ENCODE data around the gene CACNA1S.

The CACNA1S gene

GRCh38 chr1:201136355-201137023, 24.3 kb upstream of the CACNA1S start:
- H3K27ac ChIP-seq (ENCODE audit: low read depth, low read length, poor library complexity, severe bottlenecking), result no peak overlapping the region
- no peaks in the 10 kb centered on the region for H3K9me3 ChIP-seq (ENCODE audit: low read length)
- no peak overlapping the region for H2AFZ ChIP-seq (ENCODE audit: low read length)
- H3K36me3 ChIP-seq (ENCODE audit: insufficient read depth, low read length), result peaks cover 8% of the 10 kb centered on the region
- no peaks in the 10 kb centered on the region for H3K79me2 ChIP-seq (ENCODE audit: insufficient read depth, low read length)
- no peak overlapping the region for H3K4me3 ChIP-seq (ENCODE audit: low read depth, low read length, poor library complexity, severe bottlenecking)
- H3K9ac ChIP-seq (ENCODE audit: low read length), result no peak overlapping the region
- TF ChIP-seq EZH2 (IDR thresholded peaks at IDR 0.05; ENCODE audit: borderline replicate concordance, low read length) (no peak), CTCF (IDR thresholded peaks at IDR 0.05; ENCODE audit: low read length) (no peak)
- H3K27me3 ChIP-seq (ENCODE audit: insufficient read depth, low read length), result no peaks in the 10 kb centered on the region
- H3K4me2 ChIP-seq (ENCODE audit: low read length), result no peak overlapping the region
- H4K20me1 ChIP-seq (ENCODE audit: insufficient read depth, low read length), result no peaks in the 10 kb centered on the region
- H3F3A ChIP-seq (ENCODE audit: insufficient read depth, low read length), result no peaks in the 10 kb centered on the region
- no peaks in the 10 kb centered on the region for H3K4me1 ChIP-seq (ENCODE audit: insufficient read depth, low read length, severe bottlenecking)
- H3K9me2 ChIP-seq (ENCODE audit: low read depth, low read length), result no peaks in the 10 kb centered on the region

- no peaks in the 10 kb centered on the region for H3K9me2 ChIP-seq (ENCODE audit: low read depth, low read length)
- H3K9me3 ChIP-seq (ENCODE audit: low read length), result no peaks in the 10 kb centered on the region
- peaks cover 4% of the 10 kb centered on the region for H3K36me3 ChIP-seq (ENCODE audit: insufficient read depth, low read length)
- no peak overlapping the region for H2AFZ ChIP-seq (ENCODE audit: low read length)
- no peaks in the 10 kb centered on the region for H3K27me3 ChIP-seq (ENCODE audit: insufficient read depth, low read length)
- H3K27ac ChIP-seq (ENCODE audit: low read depth, low read length, poor library complexity, severe bottlenecking), result no peak overlapping the region
- H3F3A ChIP-seq (ENCODE audit: insufficient read depth, low read length), result no peaks in the 10 kb centered on the region
- no peak for TF ChIP-seq EZH2 (IDR thresholded peaks at IDR 0.05; ENCODE audit: borderline replicate concordance, low read length)
- TF ChIP-seq CTCF (IDR thresholded peaks at IDR 0.05; ENCODE audit: low read length), result no peak
- H3K79me2 ChIP-seq (ENCODE audit: insufficient read depth, low read length), result no peaks in the 10 kb centered on the region
- no peak overlapping the region for H3K9ac ChIP-seq (ENCODE audit: low read length)
- H3K4me2 ChIP-seq (ENCODE audit: low read length), result no peak overlapping the region
- no peak overlapping the region for H3K4me3 ChIP-seq (ENCODE audit: low read depth, low read length, poor library complexity, severe bottlenecking)
- H3K4me1 ChIP-seq (ENCODE audit: insufficient read depth, low read length, severe bottlenecking), result no peaks in the 10 kb centered on the region
- no peaks in the 10 kb centered on the region for H4K20me1 ChIP-seq (ENCODE audit: insufficient read depth, low read length)
These were observed 22.2 kb upstream of the CACNA1S start for GRCh38 chr1:201134405-201134804.

GRCh38 chr1:201131398-201131797, 19.2 kb upstream of the CACNA1S start:
- H3K4me3 ChIP-seq (ENCODE audit: low read depth, low read length, poor library complexity, severe bottlenecking), result no peak overlapping the region
- no peak overlapping the region for H2AFZ ChIP-seq (ENCODE audit: low read length)
- no peak overlapping the region for H3K27ac ChIP-seq (ENCODE audit: low read depth, low read length, poor library complexity, severe bottlenecking)

More at GRCh38 chr1:201131398-201131797, 19.2 kb upstream of the CACNA1S start:
- Histone ChIP-seq H3K9me2 (ENCODE audit: low read depth, low read length) (no peaks in the 10 kb centered on the region), H3K4me1 (ENCODE audit: insufficient read depth, low read length, severe bottlenecking) (no peaks in the 10 kb centered on the region), H3K36me3 (ENCODE audit: insufficient read depth, low read length) (no peaks in the 10 kb centered on the region; the same call in 1 of the 2 replicates), H3K9me3 (ENCODE audit: low read length) (no peaks in the 10 kb centered on the region), H3K27me3 (ENCODE audit: insufficient read depth, low read length) (no peaks in the 10 kb centered on the region), H3K4me2 (ENCODE audit: low read length) (no peak overlapping the region), H3K9ac (ENCODE audit: low read length) (no peak overlapping the region), H3F3A (ENCODE audit: insufficient read depth, low read length) (no peaks in the 10 kb centered on the region), H4K20me1 (ENCODE audit: insufficient read depth, low read length) (no peaks in the 10 kb centered on the region), H3K79me2 (ENCODE audit: insufficient read depth, low read length) (no peaks in the 10 kb centered on the region)
- TF ChIP-seq EZH2 (IDR thresholded peaks at IDR 0.05; ENCODE audit: borderline replicate concordance, low read length), result no peak
- TF ChIP-seq CTCF (IDR thresholded peaks at IDR 0.05; ENCODE audit: low read length), result no peak
